Neural cell (in vitro differentiated cells): ENCODE data around the gene ZNF692. TPM values are rescaled to one million over a fixed set of nuclear protein-coding genes. Genes with fewer than 3 reads are reported as not detected.
A peak's percentile ranks its signal among the peaks of the same experiment; 100 is the strongest.

Experiments
- H2AFZ ChIP-seq: fragments of 200-600, 300-800 bp; sonication (generic), shearing (Covaris generic); 2 replicates; pipeline ENCODE4 v1.6.0; 2014; ENCODE audit warnings: low read depth, mild to moderate bottlenecking, antibody characterized with exemption, low read length, moderate library complexity
- H3F3A ChIP-seq: fragments of 200-600 bp; shearing (Covaris generic); 2 replicates; pipeline ENCODE4 v1.6.1; 2016; ENCODE audit warnings: mild to moderate bottlenecking, moderate library complexity, mixed read lengths, antibody characterized with exemption, low read length; ENCODE audit not compliant: insufficient read depth, poor library complexity, severe bottlenecking
- H3K27ac ChIP-seq: fragments of 200-600, 300-800 bp; sonication (generic), shearing (Covaris generic); 2 replicates; pipeline ENCODE4 v1.5.1; 2014; ENCODE audit warnings: mild to moderate bottlenecking, low read length, moderate library complexity
- H3K27me3 ChIP-seq: fragments of 300-800, 200-600 bp; sonication (generic), shearing (Covaris generic); 2 replicates; pipeline ENCODE4 v1.6.0; 2014; ENCODE audit warnings: mild to moderate bottlenecking, low read depth, low read length, moderate library complexity; ENCODE audit not compliant: insufficient read depth
- H3K36me3 ChIP-seq: fragments of 300-800, 200-600 bp; sonication (generic), shearing (Covaris generic); 2 replicates; pipeline ENCODE4 v1.5.1; 2014; ENCODE audit warnings: mild to moderate bottlenecking, antibody characterized with exemption, low read length, moderate library complexity; ENCODE audit not compliant: insufficient read depth
- H3K4me2 ChIP-seq: fragments of 300-800, 200-600 bp; sonication (generic), shearing (Covaris generic); 2 replicates; pipeline ENCODE4 v1.6.0; 2014; ENCODE audit warnings: mild to moderate bottlenecking, low read length
- H3K4me3 ChIP-seq: fragments of 300-800, 200-600 bp; sonication (generic), shearing (Covaris generic); 2 replicates; pipeline ENCODE4 v1.5.1; 2014; ENCODE audit warnings: mild to moderate bottlenecking, low read length, moderate library complexity
- H3K79me2 ChIP-seq: fragments of 200-600 bp; shearing (Covaris generic); replicated peaks from 2 replicates; pipeline ENCODE4 v1.6.0; 2014; ENCODE audit warnings: mild to moderate bottlenecking, low read length, moderate library complexity; ENCODE audit not compliant: insufficient read depth
- H3K9ac ChIP-seq: fragments of 300-800, 200-600 bp; sonication (generic), shearing (Covaris generic); 2 replicates; pipeline ENCODE4 v1.6.1; 2016; ENCODE audit warnings: mild to moderate bottlenecking, low read length, mixed read lengths
- H3K9me2 ChIP-seq: fragments of 200-600 bp; shearing (Covaris generic); 2 replicates; pipeline ENCODE4 v1.6.1; 2016; ENCODE audit warnings: mild to moderate bottlenecking, low read length, mixed read lengths; ENCODE audit not compliant: insufficient read depth
- H3K9me3 ChIP-seq: fragments of 200-600, 300-800 bp; sonication (generic), shearing (Covaris generic); 2 replicates; pipeline ENCODE4 v1.6.1; 2016; ENCODE audit warnings: mild to moderate bottlenecking, mixed run types, low read length, moderate library complexity, mixed read lengths
- H4K20me1 ChIP-seq: fragments of 200-600 bp; shearing (Covaris generic); 2 replicates; pipeline ENCODE4 v1.6.1; 2016; ENCODE audit warnings: mild to moderate bottlenecking, mixed run types; ENCODE audit not compliant: insufficient read depth
- CTCF ChIP-seq: fragments of 450-650 bp; IDR thresholded peaks from 2 replicates; pipeline ENCODE4 v1.5.1; 2014; ENCODE audit warnings: antibody characterized with exemption, mild to moderate bottlenecking, moderate library complexity; ENCODE audit not compliant: poor library complexity, severe bottlenecking
- EP300 ChIP-seq: fragments of 450-650 bp; conservative IDR thresholded peaks from 2 replicates; pipeline ENCODE4 v1.6.1; 2014; ENCODE audit warnings: antibody characterized with exemption, mild to moderate bottlenecking, moderate library complexity; ENCODE audit not compliant: poor library complexity, severe bottlenecking
- EZH2 ChIP-seq: fragments of 200-600, 300-800 bp; shearing (Covaris generic), sonication (generic); IDR thresholded peaks from 2 replicates; pipeline ENCODE4 v1.6.1; 2014; ENCODE audit warnings: antibody characterized with exemption, low read length, borderline replicate concordance, mild to moderate bottlenecking; ENCODE audit not compliant: insufficient read depth, poor library complexity, severe bottlenecking
- MXI1 ChIP-seq: fragments of 450-650 bp; conservative IDR thresholded peaks from 2 replicates; pipeline ENCODE4 v1.6.1; 2014; ENCODE audit warnings: antibody characterized with exemption, mild to moderate bottlenecking; ENCODE audit not compliant: poor library complexity, severe bottlenecking
- POLR2AphosphoS5 ChIP-seq: IDR thresholded peaks from 2 replicates; pipeline ENCODE4 v1.6.1; 2012
- RAD21 ChIP-seq: fragments of 450-650 bp; conservative IDR thresholded peaks from 2 replicates; pipeline ENCODE4 v1.6.1; 2014; ENCODE audit warnings: antibody characterized with exemption, mild to moderate bottlenecking, moderate library complexity
- REST ChIP-seq: IDR thresholded peaks from 2 replicates; pipeline ENCODE4 v1.6.1; 2012; ENCODE audit warnings: borderline replicate concordance
- SMC3 ChIP-seq: fragments of 450-650 bp; conservative IDR thresholded peaks from 2 replicates; pipeline ENCODE4 v1.6.1; 2014; ENCODE audit warnings: antibody characterized with exemption, mild to moderate bottlenecking, moderate library complexity; ENCODE audit not compliant: poor library complexity
- TAF1 ChIP-seq: IDR thresholded peaks from 2 replicates; pipeline ENCODE4 v1.6.1; 2012; ENCODE audit warnings: low read depth
- polyA plus RNA-seq: library from polyadenylated mRNA; depleted of rRNA; stranded (reverse); fragments of >200 nt; gene quantifications from 2 replicates; pipeline ENCODE4 v1.2.3, GENCODE V29; 2014

Gene ZNF692
- polyA plus RNA-seq, 1 donor from 2014 or later: 183 TPM

GRCh38 chr1:248840946-248841345, 17.9 kb downstream of the ZNF692 start:
- Histone ChIP-seq H3K4me3 (no peak overlapping the region), H3F3A (no peaks in the 10 kb centered on the region), H3K9me3 (no peaks in the 10 kb centered on the region), H3K9ac (no peak overlapping the region), H4K20me1 (no peaks in the 10 kb centered on the region), H3K4me2 (no peak overlapping the region), H3K27me3 (no peaks in the 10 kb centered on the region), H3K79me2 (peaks cover 10% of the 10 kb centered on the region), H2AFZ (no peak overlapping the region), H3K9me2 (no peaks in the 10 kb centered on the region), H3K36me3 (no peaks in the 10 kb centered on the region), H3K27ac (no peak overlapping the region)
- TF ChIP-seq EP300 (no peak), POLR2AphosphoS5 (no peak), MXI1 (no peak), REST (no peak), EZH2 (no peak), SMC3 (no peak)

- H4K20me1 ChIP-seq: no peaks in the 10 kb centered on the region
- H3K9ac ChIP-seq: peak overlapping the region; percentile 98
- H3K36me3 ChIP-seq: no peaks in the 10 kb centered on the region
- peak overlapping the region; percentile 77 for H3K4me2 ChIP-seq
- H3K27me3 ChIP-seq: no peaks in the 10 kb centered on the region
- peaks cover 10% of the 10 kb centered on the region for H3K79me2 ChIP-seq
- H3K9me3 ChIP-seq: no peaks in the 10 kb centered on the region
- H2AFZ ChIP-seq: no peak overlapping the region
- peak overlapping the region; percentile 99 for H3K4me3 ChIP-seq
- TF ChIP-seq REST: no peak
- TF ChIP-seq EZH2: no peak
- TF ChIP-seq RAD21: no peak
- no peak for TF ChIP-seq MXI1
- no peak for TF ChIP-seq SMC3
- TF ChIP-seq POLR2AphosphoS5: no peak
- no peak for TF ChIP-seq TAF1
- TF ChIP-seq CTCF: no peak
- no peak for TF ChIP-seq EP300
- H3F3A ChIP-seq: no peaks in the 10 kb centered on the region
- H3K27ac ChIP-seq: peak overlapping the region; percentile 95
- H3K9me2 ChIP-seq: no peaks in the 10 kb centered on the region
Observed at GRCh38 chr1:248839168-248839555, 19.7 kb downstream of the ZNF692 start.
